ENCODE data around the gene CYS1. TPM values are rescaled to one million over a fixed set of nuclear protein-coding genes. Genes with fewer than 3 reads are reported as not detected.

CYS1 gene
- total and polyA plus RNA-seq, 2 of the 13 experiments (the other 11 are each of a cell fraction or from before 2014, with no cell fraction given) = 0.04 TPM; not detected in 1

- peak; percentile 49 for TF ChIP-seq IRF2 (CRISPR knock-in tag; IDR thresholded peaks at IDR 0.05)
- no peak for TF ChIP-seq KLF11 (CRISPR knock-in tag; IDR thresholded peaks at IDR 0.05)
- TF ChIP-seq ZNF121 (CRISPR knock-in tag; IDR thresholded peaks at IDR 0.05) = no peak; the same call in none of the 2 replicates
- TF ChIP-seq ZNF34 (CRISPR knock-in tag; IDR thresholded peaks at IDR 0.05; ENCODE audit: borderline replicate concordance) = no peak
- no peak for TF ChIP-seq ZNF24 (IDR thresholded peaks at IDR 0.05)
- TF ChIP-seq PRMT3 (CRISPR knock-in tag; IDR thresholded peaks at IDR 0.05; ENCODE audit: borderline replicate concordance, low read depth) = no peak
- TF ChIP-seq ZNF549 (CRISPR knock-in tag; IDR thresholded peaks at IDR 0.05) = no peak
- TF ChIP-seq NR2C2 (CRISPR knock-in tag; IDR thresholded peaks at IDR 0.05; ENCODE audit: borderline replicate concordance) = no peak
- peak; percentile 38; the same call in 1 of the 2 replicates for TF ChIP-seq SP2 (CRISPR knock-in tag; IDR thresholded peaks at IDR 0.05)
- no peak for TF ChIP-seq ZNF619 (CRISPR knock-in tag; IDR thresholded peaks at IDR 0.05)
- TF ChIP-seq, protein P1, sequence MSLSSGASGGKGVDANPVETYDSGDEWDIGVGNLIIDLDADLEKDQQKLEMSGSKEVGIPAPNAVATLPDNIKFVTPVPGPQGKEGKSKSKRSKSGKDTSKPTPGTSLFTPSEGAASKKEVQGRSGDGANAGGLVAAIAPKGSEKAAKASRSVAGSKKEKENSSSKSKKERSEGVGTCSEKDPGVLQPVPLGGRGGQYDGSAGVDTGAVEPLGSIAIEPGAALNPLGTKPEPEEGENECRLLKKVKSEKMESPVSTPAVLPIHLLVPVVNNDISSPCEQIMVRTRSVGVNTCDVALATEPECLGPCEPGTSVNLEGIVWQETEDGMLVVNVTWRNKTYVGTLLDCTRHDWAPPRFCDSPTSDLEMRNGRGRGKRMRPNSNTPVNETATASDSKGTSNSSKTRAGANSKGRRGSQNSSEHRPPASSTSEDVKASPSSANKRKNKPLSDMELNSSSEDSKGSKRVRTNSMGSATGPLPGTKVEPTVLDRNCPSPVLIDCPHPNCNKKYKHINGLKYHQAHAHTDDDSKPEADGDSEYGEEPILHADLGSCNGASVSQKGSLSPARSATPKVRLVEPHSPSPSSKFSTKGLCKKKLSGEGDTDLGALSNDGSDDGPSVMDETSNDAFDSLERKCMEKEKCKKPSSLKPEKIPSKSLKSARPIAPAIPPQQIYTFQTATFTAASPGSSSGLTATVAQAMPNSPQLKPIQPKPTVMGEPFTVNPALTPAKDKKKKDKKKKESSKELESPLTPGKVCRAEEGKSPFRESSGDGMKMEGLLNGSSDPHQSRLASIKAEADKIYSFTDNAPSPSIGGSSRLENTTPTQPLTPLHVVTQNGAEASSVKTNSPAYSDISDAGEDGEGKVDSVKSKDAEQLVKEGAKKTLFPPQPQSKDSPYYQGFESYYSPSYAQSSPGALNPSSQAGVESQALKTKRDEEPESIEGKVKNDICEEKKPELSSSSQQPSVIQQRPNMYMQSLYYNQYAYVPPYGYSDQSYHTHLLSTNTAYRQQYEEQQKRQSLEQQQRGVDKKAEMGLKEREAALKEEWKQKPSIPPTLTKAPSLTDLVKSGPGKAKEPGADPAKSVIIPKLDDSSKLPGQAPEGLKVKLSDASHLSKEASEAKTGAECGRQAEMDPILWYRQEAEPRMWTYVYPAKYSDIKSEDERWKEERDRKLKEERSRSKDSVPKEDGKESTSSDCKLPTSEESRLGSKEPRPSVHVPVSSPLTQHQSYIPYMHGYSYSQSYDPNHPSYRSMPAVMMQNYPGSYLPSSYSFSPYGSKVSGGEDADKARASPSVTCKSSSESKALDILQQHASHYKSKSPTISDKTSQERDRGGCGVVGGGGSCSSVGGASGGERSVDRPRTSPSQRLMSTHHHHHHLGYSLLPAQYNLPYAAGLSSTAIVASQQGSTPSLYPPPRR (CRISPR knock-in tag; IDR thresholded peaks at IDR 0.05; ENCODE audit: borderline replicate concordance) = peak; percentile 52; the same call in 1 of the 2 replicates
- TF ChIP-seq PITX1 (CRISPR knock-in tag; IDR thresholded peaks at IDR 0.05) = 0 out of 2 replicates have a peak, but pooled peaks have one; percentile 3
- no peak for TF ChIP-seq RBAK (CRISPR knock-in tag; IDR thresholded peaks at IDR 0.05)
- TF ChIP-seq SNRNP70 (IDR thresholded peaks at IDR 0.05; ENCODE audit: low read depth, low read length) = no peak
- no peak for TF ChIP-seq ZNF430 (CRISPR knock-in tag; IDR thresholded peaks at IDR 0.05)
- TF ChIP-seq ZFP36 (IDR thresholded peaks at IDR 0.05; ENCODE audit: borderline replicate concordance, low read depth, low read length, partially characterized antibody) = no peak
- TF ChIP-seq, protein P2, sequence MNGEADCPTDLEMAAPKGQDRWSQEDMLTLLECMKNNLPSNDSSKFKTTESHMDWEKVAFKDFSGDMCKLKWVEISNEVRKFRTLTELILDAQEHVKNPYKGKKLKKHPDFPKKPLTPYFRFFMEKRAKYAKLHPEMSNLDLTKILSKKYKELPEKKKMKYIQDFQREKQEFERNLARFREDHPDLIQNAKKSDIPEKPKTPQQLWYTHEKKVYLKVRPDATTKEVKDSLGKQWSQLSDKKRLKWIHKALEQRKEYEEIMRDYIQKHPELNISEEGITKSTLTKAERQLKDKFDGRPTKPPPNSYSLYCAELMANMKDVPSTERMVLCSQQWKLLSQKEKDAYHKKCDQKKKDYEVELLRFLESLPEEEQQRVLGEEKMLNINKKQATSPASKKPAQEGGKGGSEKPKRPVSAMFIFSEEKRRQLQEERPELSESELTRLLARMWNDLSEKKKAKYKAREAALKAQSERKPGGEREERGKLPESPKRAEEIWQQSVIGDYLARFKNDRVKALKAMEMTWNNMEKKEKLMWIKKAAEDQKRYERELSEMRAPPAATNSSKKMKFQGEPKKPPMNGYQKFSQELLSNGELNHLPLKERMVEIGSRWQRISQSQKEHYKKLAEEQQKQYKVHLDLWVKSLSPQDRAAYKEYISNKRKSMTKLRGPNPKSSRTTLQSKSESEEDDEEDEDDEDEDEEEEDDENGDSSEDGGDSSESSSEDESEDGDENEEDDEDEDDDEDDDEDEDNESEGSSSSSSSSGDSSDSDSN (CRISPR knock-in tag; IDR thresholded peaks at IDR 0.05) = no peak; the same call in 1 of the 2 replicates
- no peak for TF ChIP-seq GMEB2 (CRISPR knock-in tag; IDR thresholded peaks at IDR 0.05; ENCODE audit: low read depth)
- TF ChIP-seq AGO2 (optimal IDR thresholded peaks at IDR 0.05; ENCODE audit: low read depth, low read length) = no peak
- peak; percentile 94 for TF ChIP-seq TFDP2 (CRISPR knock-in tag; IDR thresholded peaks at IDR 0.05)
Observed at GRCh38 chr2:10043906-10044601, 36.2 kb downstream of the CYS1 start (continued).

Measured in HepG2 (cell line).